Measurements from ENCODE around the gene PLXNA4.

The PLXNA4 gene

GRCh38 chr7:132415259-132415658 lies 161.0 kb downstream of the PLXNA4 start:
- DNase-seq (ENCODE audit: low spot score in 2 of 2), result no peak
- Histone ChIP-seq H3K9me3 (no peaks in the 10 kb centered on the region), H3K4me3 (no peak overlapping the region), H3K4me1 (no peaks in the 10 kb centered on the region), H3K36me3 (replicated peaks) (no peaks in the 10 kb centered on the region), H3K27me3 (ENCODE audit: low read depth) (no peaks in the 10 kb centered on the region)
- in situ Hi-C loops (cut with MboI; ENCODE audit: low sequenced_read_pairs), result no loop called here

GRCh38 chr7:132414857-132415256 lies 161.4 kb downstream of the PLXNA4 start:
- no peak for DNase-seq (ENCODE audit: low spot score in 2 of 2)
- in situ Hi-C loops (cut with MboI; ENCODE audit: low sequenced_read_pairs), result no loop called here
- Histone ChIP-seq H3K27me3 (ENCODE audit: low read depth) (no peaks in the 10 kb centered on the region), H3K36me3 (replicated peaks) (no peaks in the 10 kb centered on the region), H3K9me3 (no peaks in the 10 kb centered on the region), H3K4me3 (no peak overlapping the region), H3K4me1 (no peaks in the 10 kb centered on the region)

GRCh38 chr7:132412435-132412834 lies 163.8 kb downstream of the PLXNA4 start:
- in situ Hi-C loops (cut with MboI; ENCODE audit: low sequenced_read_pairs), result no loop called here

GRCh38 chr7:132410861-132411541 lies 165.3 kb downstream of the PLXNA4 start:
- in situ Hi-C loops (cut with MboI; ENCODE audit: low sequenced_read_pairs), result no loop called here
- Histone ChIP-seq H3K4me1 (no peaks in the 10 kb centered on the region), H3K9me3 (no peaks in the 10 kb centered on the region), H3K36me3 (replicated peaks) (no peaks in the 10 kb centered on the region), H3K27me3 (ENCODE audit: low read depth) (no peaks in the 10 kb centered on the region), H3K4me3 (no peak overlapping the region)
- DNase-seq (ENCODE audit: low spot score in 2 of 2), result no peak

More at GRCh38 chr7:132412435-132412834, 163.8 kb downstream of the PLXNA4 start:
- H3K9me3 ChIP-seq, result no peaks in the 10 kb centered on the region
- no peak overlapping the region for H3K4me3 ChIP-seq
- DNase-seq (ENCODE audit: low spot score in 2 of 2), result no peak
- no peaks in the 10 kb centered on the region for H3K4me1 ChIP-seq
- no peaks in the 10 kb centered on the region for H3K27me3 ChIP-seq (ENCODE audit: low read depth)
- no peaks in the 10 kb centered on the region for H3K36me3 ChIP-seq (replicated peaks)

GRCh38 chr7:132410385-132410784 lies 165.9 kb downstream of the PLXNA4 start:
- Histone ChIP-seq H3K4me1 (no peaks in the 10 kb centered on the region), H3K4me3 (no peak overlapping the region), H3K27me3 (ENCODE audit: low read depth) (no peaks in the 10 kb centered on the region), H3K36me3 (replicated peaks) (no peaks in the 10 kb centered on the region), H3K9me3 (no peaks in the 10 kb centered on the region)
- in situ Hi-C loops (cut with MboI; ENCODE audit: low sequenced_read_pairs), result no loop called here
- DNase-seq (ENCODE audit: low spot score in 2 of 2), result no peak

- H3K9me3 ChIP-seq, result no peaks in the 10 kb centered on the region
- in situ Hi-C loops (cut with MboI; ENCODE audit: low sequenced_read_pairs), result no loop called here
These were observed 168.5 kb downstream of the PLXNA4 start for GRCh38 chr7:132407764-132408163.

GRCh38 chr7:132406039-132406438 lies 170.2 kb downstream of the PLXNA4 start:
- Histone ChIP-seq H3K9me3 (no peaks in the 10 kb centered on the region), H3K27me3 (ENCODE audit: low read depth) (no peaks in the 10 kb centered on the region), H3K4me1 (no peaks in the 10 kb centered on the region), H3K4me3 (no peak overlapping the region), H3K36me3 (replicated peaks) (no peaks in the 10 kb centered on the region)
- DNase-seq (ENCODE audit: low spot score in 2 of 2), result no peak
- in situ Hi-C loops (cut with MboI; ENCODE audit: low sequenced_read_pairs), result no loop called here

More at GRCh38 chr7:132407764-132408163, 168.5 kb downstream of the PLXNA4 start:
- DNase-seq (ENCODE audit: low spot score in 2 of 2), result no peak
- Histone ChIP-seq H3K4me3 (no peak overlapping the region), H3K27me3 (ENCODE audit: low read depth) (no peaks in the 10 kb centered on the region), H3K36me3 (replicated peaks) (no peaks in the 10 kb centered on the region), H3K4me1 (no peaks in the 10 kb centered on the region)

GRCh38 chr7:132404261-132404660 lies 172.0 kb downstream of the PLXNA4 start:
- Histone ChIP-seq H3K4me1 (no peaks in the 10 kb centered on the region), H3K27me3 (ENCODE audit: low read depth) (no peaks in the 10 kb centered on the region), H3K36me3 (replicated peaks) (no peaks in the 10 kb centered on the region), H3K4me3 (no peak overlapping the region), H3K9me3 (no peaks in the 10 kb centered on the region)
- in situ Hi-C loops (cut with MboI; ENCODE audit: low sequenced_read_pairs), result no loop called here
- DNase-seq (ENCODE audit: low spot score in 2 of 2), result no peak

- Histone ChIP-seq H3K9me3 (no peaks in the 10 kb centered on the region), H3K27me3 (ENCODE audit: low read depth) (no peaks in the 10 kb centered on the region), H3K36me3 (replicated peaks) (no peaks in the 10 kb centered on the region), H3K4me1 (no peaks in the 10 kb centered on the region), H3K4me3 (no peak overlapping the region)
- DNase-seq (ENCODE audit: low spot score in 2 of 2), result no peak
- in situ Hi-C loops (cut with MboI; ENCODE audit: low sequenced_read_pairs), result no loop called here
These were observed 172.7 kb downstream of the PLXNA4 start for GRCh38 chr7:132403465-132404110.

GRCh38 chr7:132402751-132403245 lies 173.5 kb downstream of the PLXNA4 start:
- Histone ChIP-seq H3K27me3 (ENCODE audit: low read depth) (no peaks in the 10 kb centered on the region), H3K36me3 (replicated peaks) (no peaks in the 10 kb centered on the region), H3K4me1 (no peaks in the 10 kb centered on the region), H3K9me3 (no peaks in the 10 kb centered on the region), H3K4me3 (no peak overlapping the region)
- in situ Hi-C loops (cut with MboI; ENCODE audit: low sequenced_read_pairs), result no loop called here
- no peak for DNase-seq (ENCODE audit: low spot score in 2 of 2)

GRCh38 chr7:132402096-132402495 lies 174.2 kb downstream of the PLXNA4 start:
- no peak for DNase-seq (ENCODE audit: low spot score in 2 of 2)
- in situ Hi-C loops (cut with MboI; ENCODE audit: low sequenced_read_pairs), result no loop called here
- no peaks in the 10 kb centered on the region for H3K27me3 ChIP-seq (ENCODE audit: low read depth)

GRCh38 chr7:132400561-132401142 lies 175.6 kb downstream of the PLXNA4 start:
- in situ Hi-C loops (cut with MboI; ENCODE audit: low sequenced_read_pairs), result no loop called here
- H3K27me3 ChIP-seq (ENCODE audit: low read depth), result 0 out of 2 replicates have a peak, but pooled peaks cover 3% of the 10 kb centered on the region

More at GRCh38 chr7:132402096-132402495, 174.2 kb downstream of the PLXNA4 start:
- H3K4me3 ChIP-seq, result no peak overlapping the region
- no peaks in the 10 kb centered on the region for H3K4me1 ChIP-seq
- H3K36me3 ChIP-seq (replicated peaks), result no peaks in the 10 kb centered on the region
- H3K9me3 ChIP-seq, result no peaks in the 10 kb centered on the region

GRCh38 chr7:132399367-132399766 lies 176.9 kb downstream of the PLXNA4 start:
- H3K27me3 ChIP-seq (ENCODE audit: low read depth), result 0 out of 2 replicates have a peak, but pooled peaks cover 3% of the 10 kb centered on the region
- DNase-seq (ENCODE audit: low spot score in 2 of 2), result no peak
- in situ Hi-C loops (cut with MboI; ENCODE audit: low sequenced_read_pairs), result no loop called here
- no peaks in the 10 kb centered on the region for H3K36me3 ChIP-seq (replicated peaks)
- no peaks in the 10 kb centered on the region for H3K9me3 ChIP-seq
- no peaks in the 10 kb centered on the region for H3K4me1 ChIP-seq
- H3K4me3 ChIP-seq, result no peak overlapping the region

More at GRCh38 chr7:132400561-132401142, 175.6 kb downstream of the PLXNA4 start:
- no peak for DNase-seq (ENCODE audit: low spot score in 2 of 2)
- no peak overlapping the region for H3K4me3 ChIP-seq
- no peaks in the 10 kb centered on the region for H3K36me3 ChIP-seq (replicated peaks)
- no peaks in the 10 kb centered on the region for H3K4me1 ChIP-seq
- H3K9me3 ChIP-seq, result no peaks in the 10 kb centered on the region
